GM18498 (cell line): ENCODE results near the gene DHRS7B.
"Not testable (repeated sequence)": the region's sequence is repeated elsewhere in the genome, so short reads cannot be mapped to it uniquely, and the experiment has no call there.

Experiments used
- ATAC-seq: cut with Tn5 transposase; IDR thresholded peaks from one replicate; pipeline ENCODE4 v1.9.1; 2021; ENCODE audit warnings: mild to moderate bottlenecking, moderate library complexity; ENCODE audit not compliant: unreplicated experiment

The DHRS7B gene

GRCh38 chr17:21126645-21127508, at the start of gene DHRS7B:
DHRS7B (plus strand) TSS chr17:21126964; CDS start chr17:21126972, 8 bp downstream.
- ATAC-seq: peak; percentile 91

- no peak for ATAC-seq
Observed at GRCh38 chr17:21077281-21077680, 49.5 kb upstream of the DHRS7B start.

GRCh38 chr17:21078016-21078780, 48.6 kb upstream of the DHRS7B start:
- ATAC-seq: no peak

- ATAC-seq: no peak
Observed at GRCh38 chr17:21079196-21079595, 47.6 kb upstream of the DHRS7B start.

GRCh38 chr17:21082001-21082436, 44.7 kb upstream of the DHRS7B start:
- no peak for ATAC-seq

GRCh38 chr17:21085280-21085679, 41.5 kb upstream of the DHRS7B start:
- ATAC-seq: not testable (repeated sequence)

GRCh38 chr17:21085707-21086106, 41.1 kb upstream of the DHRS7B start:
- ATAC-seq: no peak

GRCh38 chr17:21089145-21089544, 37.6 kb upstream of the DHRS7B start:
- no peak for ATAC-seq

- ATAC-seq: peak; percentile 72
Observed at GRCh38 chr17:21089933-21090901, 36.5 kb upstream of the DHRS7B start.

GRCh38 chr17:21090902-21091618, 35.7 kb upstream of the DHRS7B start:
- no peak for ATAC-seq

- no peak for ATAC-seq
Observed at GRCh38 chr17:21094298-21094704, 32.5 kb upstream of the DHRS7B start.

- ATAC-seq: no peak
Observed at GRCh38 chr17:21095735-21096134, 31.0 kb upstream of the DHRS7B start.

GRCh38 chr17:21096874-21097273, 29.9 kb upstream of the DHRS7B start:
- no peak for ATAC-seq

GRCh38 chr17:21098934-21099689, 27.7 kb upstream of the DHRS7B start:
- peak; percentile 97 for ATAC-seq

- ATAC-seq: no peak
Observed at GRCh38 chr17:21100636-21101035, 26.1 kb upstream of the DHRS7B start.

- no peak for ATAC-seq
Observed at GRCh38 chr17:21104608-21105007, 22.2 kb upstream of the DHRS7B start.

- ATAC-seq: no peak
Observed at GRCh38 chr17:21105064-21105894, 21.5 kb upstream of the DHRS7B start.

GRCh38 chr17:21106316-21106715, 20.4 kb upstream of the DHRS7B start:
- no peak for ATAC-seq
